Measurements from ENCODE around the gene AMHR2. TPM values are rescaled to one million over a fixed set of nuclear protein-coding genes. Genes with fewer than 3 reads are reported as not detected.

Gene AMHR2
- total and polyA plus RNA-seq, 9 of the 15 experiments (the other 6 are each of a cell fraction or from before 2014, with no cell fraction given): 8.9 to 49.7 (median 19.3) TPM

GRCh38 chr12:53441040-53441833 lies 17.6 kb downstream of the AMHR2 start, which contains the start of gene PRR13 (continued):
- TF ChIP-seq E4F1 (CRISPR knock-in tag; IDR thresholded peaks at IDR 0.05; ENCODE audit: borderline replicate concordance): peak; percentile 51; the same call in 1 of the 2 replicates
- no peak for TF ChIP-seq ZNF436 (CRISPR knock-in tag; IDR thresholded peaks at IDR 0.05)
- peak; percentile 41 to 62; a peak in 2 of 4 replicates for TF ChIP-seq KDM1A (IDR thresholded peaks at IDR 0.05)
- TF ChIP-seq GTF2A2 (tag; IDR thresholded peaks at IDR 0.05): peak; percentile 66; the same call in 1 of the 2 replicates
- TF ChIP-seq TBL1XR1 (IDR thresholded peaks at IDR 0.05; ENCODE audit: low read length in 2 of 2): no peak
- no peak for TF ChIP-seq E2F1 (CRISPR knock-in tag; IDR thresholded peaks at IDR 0.05)
- no peak for TF ChIP-seq ZBTB34 (CRISPR knock-in tag; IDR thresholded peaks at IDR 0.05)
- TF ChIP-seq GTF2E2 (tag; IDR thresholded peaks at IDR 0.05): peak; percentile 91; the same call in 1 of the 2 replicates
- TF ChIP-seq, protein P1, sequence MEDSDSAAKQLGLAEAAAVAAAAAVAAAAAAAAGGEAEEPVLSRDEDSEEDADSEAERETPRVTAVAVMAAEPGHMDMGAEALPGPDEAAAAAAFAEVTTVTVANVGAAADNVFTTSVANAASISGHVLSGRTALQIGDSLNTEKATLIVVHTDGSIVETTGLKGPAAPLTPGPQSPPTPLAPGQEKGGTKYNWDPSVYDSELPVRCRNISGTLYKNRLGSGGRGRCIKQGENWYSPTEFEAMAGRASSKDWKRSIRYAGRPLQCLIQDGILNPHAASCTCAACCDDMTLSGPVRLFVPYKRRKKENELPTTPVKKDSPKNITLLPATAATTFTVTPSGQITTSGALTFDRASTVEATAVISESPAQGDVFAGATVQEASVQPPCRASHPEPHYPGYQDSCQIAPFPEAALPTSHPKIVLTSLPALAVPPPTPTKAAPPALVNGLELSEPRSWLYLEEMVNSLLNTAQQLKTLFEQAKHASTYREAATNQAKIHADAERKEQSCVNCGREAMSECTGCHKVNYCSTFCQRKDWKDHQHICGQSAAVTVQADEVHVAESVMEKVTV (CRISPR knock-in tag; IDR thresholded peaks at IDR 0.05): no peak
- TF ChIP-seq ASH1L (IDR thresholded peaks at IDR 0.05; ENCODE audit: borderline replicate concordance, low read depth, partially characterized antibody): peak; percentile 84
- TF ChIP-seq COPS2 (conservative IDR thresholded peaks at IDR 0.05): no peak
- TF ChIP-seq SNIP1 (IDR thresholded peaks at IDR 0.05; ENCODE audit: low read depth): no peak
- no peak for TF ChIP-seq SMAD1 (IDR thresholded peaks at IDR 0.05; ENCODE audit: low read depth, low read length, partially characterized antibody)
- TF ChIP-seq, protein P2, sequence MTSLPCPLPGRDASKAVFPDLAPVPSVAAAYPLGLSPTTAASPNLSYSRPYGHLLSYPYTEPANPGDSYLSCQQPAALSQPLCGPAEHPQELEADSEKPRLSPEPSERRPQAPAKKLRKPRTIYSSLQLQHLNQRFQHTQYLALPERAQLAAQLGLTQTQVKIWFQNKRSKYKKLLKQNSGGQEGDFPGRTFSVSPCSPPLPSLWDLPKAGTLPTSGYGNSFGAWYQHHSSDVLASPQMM (CRISPR knock-in tag; IDR thresholded peaks at IDR 0.05): no peak
- peak; percentile 71 for TF ChIP-seq MYC (IDR thresholded peaks at IDR 0.05; ENCODE audit: low read depth, low read length)
- peak; percentile 43; the same call in 1 of the 2 replicates for TF ChIP-seq MYC (CRISPR knock-in tag; IDR thresholded peaks at IDR 0.05; ENCODE audit: borderline replicate concordance, low read depth)
- TF ChIP-seq NR2C1 (IDR thresholded peaks at IDR 0.05): 0 out of 2 replicates have a peak, but pooled peaks have one; percentile 34
- no peak for TF ChIP-seq NR2C1 (tag; IDR thresholded peaks at IDR 0.05)

All from K562 (cell line).